Measurements from ENCODE around the gene ARMC9. TPM values are rescaled to one million over a fixed set of nuclear protein-coding genes. Genes with fewer than 3 reads are reported as not detected.
"Not testable (repeated sequence)": the region's sequence is repeated elsewhere in the genome, so short reads cannot be mapped to it uniquely, and the experiment has no call there.

Gene ARMC9
- polyA plus RNA-seq, 1 donor: 6.3 TPM

DNA sequence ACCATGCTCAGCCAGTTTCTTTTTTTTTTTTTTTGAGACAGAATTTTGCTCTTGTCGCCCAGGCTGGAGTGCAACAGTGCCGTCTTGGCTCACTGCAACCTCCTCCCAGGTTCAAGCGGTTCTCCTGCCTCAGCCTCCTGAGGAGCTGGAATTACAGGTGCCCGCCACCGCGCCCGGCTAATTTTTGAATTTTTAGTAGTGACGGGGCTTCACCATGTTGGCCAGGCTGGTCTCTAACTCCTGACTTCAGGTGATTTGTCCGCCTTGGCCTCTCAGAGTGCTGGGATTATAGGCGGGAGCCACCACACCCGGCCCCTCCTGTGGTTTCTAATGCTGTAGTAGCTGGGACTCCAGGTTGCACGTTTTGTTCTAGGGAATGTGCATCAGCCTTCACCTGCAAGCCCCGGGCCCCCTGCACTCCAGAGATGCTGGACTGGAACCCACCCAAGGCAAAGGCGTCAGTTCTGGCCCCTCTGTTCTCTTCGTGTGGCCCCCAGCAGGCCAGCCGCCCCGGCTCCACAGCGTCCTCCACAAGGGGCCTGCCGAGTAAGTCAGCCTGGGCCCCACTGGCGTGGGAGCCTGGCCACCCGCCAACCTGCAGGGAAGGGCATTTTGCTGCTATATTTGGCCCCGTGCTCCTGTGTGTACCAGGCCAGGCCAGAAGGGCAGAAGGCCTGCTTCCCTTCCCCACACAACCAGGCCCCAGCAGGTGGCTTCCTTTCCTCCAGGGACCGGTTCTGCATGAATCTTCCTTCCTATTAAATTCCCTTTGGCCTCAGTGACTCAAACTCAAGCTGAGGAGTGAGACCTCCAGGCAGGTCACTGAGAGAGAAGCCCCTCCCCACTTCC lies 171.4 kb downstream of the ARMC9 start:
- DNase-seq: no peak

- DNase-seq: no peak
These were observed 172.0 kb downstream of the ARMC9 start for GRCh38 chr2:231370429-231370748.

DNA sequence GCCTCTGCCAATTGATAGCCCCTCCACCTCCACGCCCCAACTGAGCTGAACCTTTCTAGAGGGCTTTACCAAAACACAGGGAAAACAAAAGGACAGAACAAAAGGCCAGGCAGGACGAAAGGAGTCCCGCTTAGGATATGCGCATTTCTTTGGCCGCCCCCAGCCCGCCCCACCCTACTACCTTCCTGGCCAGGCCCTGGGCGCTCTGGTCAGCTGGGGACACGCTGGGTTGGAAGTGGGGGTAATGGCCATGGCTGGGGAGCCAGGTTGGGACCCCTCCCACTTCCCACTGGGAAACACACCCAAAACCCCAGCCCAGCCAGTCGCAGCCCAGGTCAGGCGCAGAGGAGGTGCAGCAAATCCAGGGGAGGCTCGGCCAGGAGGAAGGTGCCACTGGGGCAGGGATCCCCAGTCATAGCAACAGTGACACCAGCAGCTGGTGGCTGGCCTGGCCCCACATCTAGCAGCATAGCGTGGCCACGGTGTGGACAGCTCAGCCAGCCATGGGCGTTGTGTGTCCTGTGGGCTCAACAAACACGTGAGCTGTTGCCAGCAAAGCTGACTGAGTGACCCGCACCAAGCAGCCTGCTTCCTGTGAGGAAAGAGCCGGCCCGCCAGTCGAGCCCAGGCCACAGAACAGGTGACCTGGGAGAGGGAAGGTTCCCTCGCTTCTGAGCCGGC lies 172.5 kb downstream of the ARMC9 start:
- DNase-seq: no peak

GRCh38 chr2:231371430-231372054 lies 173.1 kb downstream of the ARMC9 start:
- DNase-seq: no peak

DNA sequence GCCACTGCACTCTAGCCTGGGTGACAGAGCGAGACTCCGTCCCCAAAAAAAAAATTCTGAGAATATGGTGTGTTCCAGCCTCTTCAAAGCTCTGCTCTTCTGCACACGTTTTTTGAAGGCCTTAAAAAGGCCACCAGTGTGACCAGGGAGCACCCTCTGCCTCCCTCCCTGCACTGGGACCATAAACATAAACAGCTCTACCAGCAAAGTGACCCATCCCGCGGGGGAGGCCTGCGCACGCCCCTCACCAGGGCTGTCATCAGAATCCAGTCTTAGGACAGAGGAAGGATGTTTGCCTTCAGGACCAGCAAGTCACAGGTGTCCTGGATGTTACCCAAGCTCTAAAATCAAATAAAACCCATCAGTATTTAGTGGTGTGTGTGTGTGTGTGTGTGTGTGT lies 173.9 kb downstream of the ARMC9 start:
- no peak for DNase-seq

DNA sequence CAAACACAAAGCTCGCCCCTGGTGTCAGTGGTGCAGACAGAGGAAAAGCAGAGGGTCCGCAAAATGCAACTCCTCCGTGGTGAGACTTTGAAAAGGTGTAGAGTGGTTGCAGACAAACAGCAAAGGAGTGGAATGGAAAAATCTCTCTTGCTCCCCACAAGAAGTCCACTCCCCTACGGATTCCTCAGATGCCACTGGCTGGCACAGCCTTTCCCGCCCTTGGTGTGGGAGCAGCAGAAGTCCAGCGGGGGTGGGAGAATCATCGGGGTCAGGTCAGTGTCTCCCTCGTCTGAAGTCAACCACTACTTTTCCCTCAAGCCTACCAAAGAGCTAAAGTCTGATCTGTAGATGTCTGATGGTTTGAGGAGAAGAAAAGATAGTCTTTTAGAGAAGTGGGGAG lies 174.8 kb downstream of the ARMC9 start:
- DNase-seq: no peak

GRCh38 chr2:231373786-231374349 lies 175.4 kb downstream of the ARMC9 start:
- DNase-seq: no peak

DNA sequence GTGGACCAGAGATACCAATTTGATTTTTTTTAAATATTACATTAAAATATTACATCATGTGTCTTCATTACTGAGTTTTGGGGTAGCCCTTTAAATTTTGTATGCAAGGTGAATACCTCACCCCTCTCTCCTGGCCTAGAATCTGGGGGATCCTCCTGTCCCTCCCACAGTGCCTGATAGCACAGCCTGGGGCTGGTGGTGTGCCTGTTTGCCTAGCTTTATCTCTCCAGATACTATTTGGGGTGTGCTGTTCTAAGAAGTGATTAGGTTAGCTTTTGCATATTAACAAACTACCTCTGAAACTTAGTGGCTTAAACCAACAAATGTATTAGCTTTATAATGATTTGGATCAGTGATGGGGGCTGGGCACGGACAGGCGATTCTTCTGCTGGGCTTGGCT lies 176.3 kb downstream of the ARMC9 start:
- DNase-seq: no peak

DNA sequence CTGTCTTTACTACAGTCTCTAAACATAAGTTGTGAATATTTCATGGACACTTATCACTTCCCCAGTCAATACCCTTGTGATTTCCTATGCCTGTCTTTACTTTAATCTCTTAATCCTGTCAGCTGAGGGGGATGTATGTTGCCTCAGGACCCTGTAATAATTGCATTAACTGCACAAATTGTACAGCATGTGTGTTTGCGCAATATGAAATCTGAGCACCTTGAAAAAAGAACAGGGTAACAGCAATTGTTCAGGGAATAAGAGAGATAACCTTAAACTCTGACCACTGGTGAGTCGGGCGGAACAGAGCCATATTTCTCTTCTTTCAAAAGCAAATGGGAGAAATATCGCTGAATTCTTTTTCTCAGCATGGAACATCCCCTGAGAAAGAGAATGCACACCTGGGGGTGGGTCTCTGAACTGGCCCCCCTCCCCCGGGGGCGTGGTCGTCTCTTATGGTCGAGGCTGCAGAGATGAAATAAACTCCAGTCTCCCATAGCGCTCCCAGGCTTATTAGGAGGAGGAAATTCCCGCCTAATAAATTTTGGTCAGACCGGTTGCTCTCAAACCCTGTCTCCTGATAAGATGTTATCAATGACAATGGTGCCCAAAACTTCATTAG lies 177.7 kb downstream of the ARMC9 start:
- not testable (repeated sequence) for DNase-seq

DNA sequence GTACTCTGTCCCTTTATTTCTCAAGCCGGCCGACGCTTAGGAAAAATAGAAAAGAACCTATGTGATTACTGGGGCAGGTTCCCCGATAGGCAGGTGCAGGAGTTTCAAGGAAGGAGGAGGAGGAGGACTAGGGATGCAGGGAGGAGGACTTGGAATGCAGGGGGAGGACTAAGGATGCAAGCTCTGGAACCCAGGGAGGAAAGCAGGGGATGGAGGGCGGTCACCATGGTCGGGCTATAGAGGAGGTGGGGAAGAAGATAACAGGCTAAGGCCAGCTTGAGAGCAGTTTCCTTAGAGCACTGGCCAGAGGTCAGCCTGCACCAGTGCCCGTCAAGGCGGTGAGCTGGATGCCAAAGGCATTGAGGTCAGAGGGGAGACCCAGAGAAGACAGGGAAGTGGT lies 178.4 kb downstream of the ARMC9 start:
- no peak for DNase-seq

GRCh38 chr2:231378026-231378722 lies 179.7 kb downstream of the ARMC9 start:
- DNase-seq: no peak

DNA sequence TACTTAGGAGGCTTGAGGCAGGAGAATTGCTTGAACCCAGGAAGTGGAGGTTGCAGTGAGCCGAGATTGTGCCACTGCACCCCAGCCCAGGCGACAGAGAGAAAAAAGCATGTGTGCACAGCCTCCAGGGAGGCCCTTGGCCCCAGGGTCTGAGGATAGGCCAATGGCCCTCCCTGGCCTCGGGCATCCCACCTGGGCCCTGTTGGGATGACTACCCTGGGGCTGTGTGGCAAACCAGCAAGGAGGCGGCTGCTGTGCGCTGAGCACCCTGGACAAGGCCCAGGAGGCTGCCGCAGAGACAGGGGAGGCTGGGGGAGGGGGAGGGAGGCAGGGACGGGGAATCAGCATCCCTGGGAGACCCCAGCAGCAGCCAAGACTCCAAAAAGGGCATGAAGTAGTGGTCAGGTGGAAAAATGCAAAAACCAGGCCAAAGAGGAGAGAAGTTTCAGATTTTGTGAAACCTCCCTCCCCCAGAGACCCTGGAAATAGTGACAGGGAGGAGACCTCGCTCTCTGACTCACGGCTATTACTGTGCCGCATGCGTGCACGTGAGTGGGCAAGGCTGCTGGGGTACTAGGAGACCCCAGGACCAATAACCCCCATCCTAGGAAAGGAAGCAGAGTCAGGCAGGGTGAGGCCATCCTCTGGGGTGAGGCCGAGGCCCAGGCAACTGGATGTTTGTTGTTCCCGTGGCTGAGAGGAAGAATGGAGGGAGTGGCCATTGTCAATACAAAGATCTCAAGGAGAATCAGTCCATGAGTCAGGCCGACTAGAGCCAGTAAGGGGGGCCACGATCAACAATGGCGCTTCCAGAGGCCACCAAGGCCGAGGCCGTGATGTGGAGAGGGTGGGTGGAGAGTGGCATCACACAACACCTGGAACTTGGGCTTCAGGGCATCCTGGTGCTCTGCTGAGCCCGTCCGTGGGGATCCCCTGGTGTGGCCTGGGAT lies 181.1 kb downstream of the ARMC9 start:
- no peak for DNase-seq

GRCh38 chr2:231380307-231380706 lies 181.9 kb downstream of the ARMC9 start:
- DNase-seq: no peak

DNA sequence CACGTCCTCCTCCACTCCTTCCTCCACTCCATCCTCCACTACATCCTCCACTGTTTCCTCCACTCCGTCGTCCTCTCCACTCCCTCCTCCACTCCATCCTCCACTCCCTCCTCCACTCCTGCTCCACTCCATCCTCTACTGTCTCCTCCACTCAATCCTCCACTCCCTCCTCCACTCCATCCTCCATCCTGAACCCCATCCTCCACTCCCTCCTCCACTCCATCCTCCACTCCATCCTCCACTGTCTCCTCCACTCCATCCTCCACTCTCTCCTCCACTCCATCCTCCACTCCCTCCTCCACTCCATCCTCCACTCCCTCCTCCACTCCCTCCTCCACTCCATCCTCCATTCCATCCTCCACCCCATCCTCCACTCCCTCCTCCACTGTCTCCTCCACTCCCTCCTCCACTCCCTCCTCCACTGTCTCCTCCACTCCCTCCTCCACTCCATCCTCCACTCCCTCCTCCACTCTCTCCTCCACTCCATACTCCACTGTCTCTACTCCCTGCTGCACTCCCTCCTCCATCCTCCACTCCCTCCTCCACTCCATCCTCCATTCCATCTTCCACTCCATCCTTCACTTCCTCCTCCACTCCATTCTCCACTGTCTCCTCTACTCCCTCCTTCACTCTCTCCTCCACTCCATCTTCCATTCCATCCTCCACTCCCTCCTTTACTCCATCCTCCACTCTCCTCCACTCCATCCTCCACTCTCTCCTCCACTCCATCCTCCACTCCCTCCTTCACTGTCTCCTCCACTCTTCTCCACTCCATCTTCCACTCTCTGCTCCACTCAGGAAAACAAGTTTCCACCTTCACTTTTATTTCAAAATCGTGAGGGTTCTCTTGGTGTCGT lies 182.8 kb downstream of the ARMC9 start:
- DNase-seq: no peak

- DNase-seq: no peak
These were observed 183.7 kb downstream of the ARMC9 start for GRCh38 chr2:231382116-231382515.

- no peak for DNase-seq
These were observed 185.1 kb downstream of the ARMC9 start for GRCh38 chr2:231383416-231384108.

DNA sequence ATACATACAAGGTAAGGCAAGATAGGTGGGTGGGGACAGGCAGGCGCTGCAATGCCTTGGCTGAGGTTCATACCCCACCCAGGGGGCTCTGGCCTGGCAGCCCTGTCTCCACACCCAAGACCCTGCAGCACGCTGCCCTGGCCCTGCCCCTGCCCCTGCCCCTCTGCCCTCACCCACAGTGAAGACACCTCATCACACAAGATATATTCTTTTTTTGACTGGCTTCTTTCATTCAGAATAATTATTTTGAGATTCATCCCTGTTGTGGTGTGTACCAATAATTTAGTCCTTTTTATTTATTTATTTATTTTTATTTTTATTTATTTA lies 185.6 kb downstream of the ARMC9 start:
- DNase-seq: no peak

- no peak for DNase-seq
These were observed 186.5 kb downstream of the ARMC9 start for GRCh38 chr2:231384970-231385369.

GRCh38 chr2:231385429-231385828 lies 187.0 kb downstream of the ARMC9 start:
- DNase-seq: no peak

DNA sequence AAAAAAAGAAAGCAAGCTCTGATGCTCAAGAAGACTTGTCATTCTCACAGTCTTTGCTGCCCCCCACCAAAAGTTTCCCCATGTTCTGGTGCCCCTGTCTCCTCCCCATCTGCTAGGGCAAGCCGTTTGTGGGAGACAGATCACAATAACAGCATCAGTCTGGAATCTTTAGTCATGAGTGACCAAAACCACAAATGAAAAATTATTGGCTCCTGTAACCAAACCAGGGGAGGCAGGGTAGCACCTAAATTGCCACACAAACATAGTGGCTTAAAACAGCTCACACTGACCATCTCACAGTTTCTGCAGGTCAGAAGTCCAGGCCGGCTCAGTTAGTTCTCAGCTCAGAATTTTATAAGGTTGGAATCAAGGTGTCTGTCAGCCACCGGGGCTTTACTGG lies 188.0 kb downstream of the ARMC9 start:
- no peak for DNase-seq

All from hindlimb muscle (tissue), 1 donor.